Fibroblast of skin of scalp (primary cell): ENCODE measurements around the gene MTSS2. TPM values are rescaled to one million over a fixed set of nuclear protein-coding genes. Genes with fewer than 3 reads are reported as not detected.

Experiments used
- DNase-seq: peaks from one replicate; pipeline ENCODE4 v3.0.0-alpha.2; 2013
- polyA plus RNA-seq, 2 experiments: library from polyadenylated mRNA; unstranded; fragments of 120-200 nt; gene quantifications; one replicate each; pipeline ENCODE4 v1.2.1, GENCODE V29; 2013; ENCODE audit not compliant: insufficient read length in 2 of 2

The MTSS2 gene
- polyA plus RNA-seq (2013, experiment 1 of 2; ENCODE audit: insufficient read length) = 132 TPM
- polyA plus RNA-seq (2013, experiment 2 of 2; ENCODE audit: insufficient read length) = 133 TPM

- peak; percentile 90 for DNase-seq
Measured at GRCh38 chr16:70685938-70686375, at the start of gene MTSS2. TSS of gene MTSS2 (minus strand) at chr16:70686053. CDS start at chr16:70685791, 262 bp downstream.

- peak; percentile 95 for DNase-seq
Measured at GRCh38 chr16:70735141-70735979, 49.5 kb upstream of the MTSS2 start.

GRCh38 chr16:70734522-70735095 lies 48.8 kb upstream of the MTSS2 start:
- DNase-seq = no peak

- no peak for DNase-seq
Measured at GRCh38 chr16:70730944-70731343, 45.1 kb upstream of the MTSS2 start.

GRCh38 chr16:70730031-70730430 lies 44.2 kb upstream of the MTSS2 start:
- no peak for DNase-seq

- no peak for DNase-seq
Measured at GRCh38 chr16:70729292-70729691, 43.4 kb upstream of the MTSS2 start.

- DNase-seq = no peak
Measured at GRCh38 chr16:70728150-70728549, 42.3 kb upstream of the MTSS2 start.

GRCh38 chr16:70726892-70727361 lies 41.1 kb upstream of the MTSS2 start:
- no peak for DNase-seq

- no peak for DNase-seq
Measured at GRCh38 chr16:70725912-70726828, 40.3 kb upstream of the MTSS2 start.

- DNase-seq = no peak
Measured at GRCh38 chr16:70725024-70725911, 39.4 kb upstream of the MTSS2 start.

GRCh38 chr16:70724146-70725023 lies 38.5 kb upstream of the MTSS2 start:
- DNase-seq = no peak

- DNase-seq = no peak
Measured at GRCh38 chr16:70723740-70724145, 37.9 kb upstream of the MTSS2 start.

- no peak for DNase-seq
Measured at GRCh38 chr16:70721202-70721963, 35.5 kb upstream of the MTSS2 start.

GRCh38 chr16:70720425-70721201 lies 34.8 kb upstream of the MTSS2 start:
- DNase-seq = no peak

- no peak for DNase-seq
Measured at GRCh38 chr16:70717065-70717464, 31.2 kb upstream of the MTSS2 start.

- DNase-seq = peak; percentile 87
Measured at GRCh38 chr16:70715860-70716357, 30.1 kb upstream of the MTSS2 start.

GRCh38 chr16:70715055-70715858 lies 29.4 kb upstream of the MTSS2 start:
- peak; percentile 99 for DNase-seq

- DNase-seq = no peak
Measured at GRCh38 chr16:70714581-70715054, 28.8 kb upstream of the MTSS2 start.
